GM19452 (cell line): ENCODE results near the gene B4GALT5.

Experiments used
- ATAC-seq: cut with Tn5 transposase; IDR thresholded peaks from one replicate; pipeline ENCODE4 v1.9.1; 2021; ENCODE audit not compliant: unreplicated experiment

B4GALT5 gene

GRCh38 chr20:49659056-49659455 is 54.6 kb downstream of the B4GALT5 start:
- ATAC-seq, result no peak

GRCh38 chr20:49658508-49658907 is 55.2 kb downstream of the B4GALT5 start:
- ATAC-seq, result no peak

- ATAC-seq, result no peak
Observed at GRCh38 chr20:49657118-49657901, 56.4 kb downstream of the B4GALT5 start.

- ATAC-seq, result no peak
Observed at GRCh38 chr20:49656304-49656703, 57.4 kb downstream of the B4GALT5 start.

GRCh38 chr20:49653925-49654434 is 59.7 kb downstream of the B4GALT5 start:
- no peak for ATAC-seq

GRCh38 chr20:49649672-49650071 is 64.0 kb downstream of the B4GALT5 start:
- no peak for ATAC-seq

GRCh38 chr20:49647550-49647949 is 66.1 kb downstream of the B4GALT5 start:
- no peak for ATAC-seq

- no peak for ATAC-seq
Observed at GRCh38 chr20:49646528-49646927, 67.2 kb downstream of the B4GALT5 start.

GRCh38 chr20:49646126-49646525 is 67.6 kb downstream of the B4GALT5 start:
- no peak for ATAC-seq

- no peak for ATAC-seq
Observed at GRCh38 chr20:49644980-49645565, 68.6 kb downstream of the B4GALT5 start.

GRCh38 chr20:49642816-49643215 is 70.9 kb downstream of the B4GALT5 start:
- no peak for ATAC-seq

GRCh38 chr20:49641683-49642656 is 71.7 kb downstream of the B4GALT5 start:
- no peak for ATAC-seq

- no peak for ATAC-seq
Observed at GRCh38 chr20:49637046-49637637, 76.5 kb downstream of the B4GALT5 start.

GRCh38 chr20:49636447-49636846 is 77.2 kb downstream of the B4GALT5 start:
- no peak for ATAC-seq

GRCh38 chr20:49635866-49636265 is 77.8 kb downstream of the B4GALT5 start:
- no peak for ATAC-seq

- no peak for ATAC-seq
Observed at GRCh38 chr20:49635166-49635565, 78.5 kb downstream of the B4GALT5 start.

- no peak for ATAC-seq
Observed at GRCh38 chr20:49634116-49634515, 79.6 kb downstream of the B4GALT5 start.

GRCh38 chr20:49633643-49634042 is 80.0 kb downstream of the B4GALT5 start:
- no peak for ATAC-seq

GRCh38 chr20:49633023-49633422 is 80.7 kb downstream of the B4GALT5 start:
- no peak for ATAC-seq

- no peak for ATAC-seq
Observed at GRCh38 chr20:49631856-49632418, 81.7 kb downstream of the B4GALT5 start.
